Stimulated activated CD4-positive, alpha-beta T cell treated with anti-CD3 and anti-CD28 coated beads, Interleukin-4, amount 100 ng/mL, for 4 hours (primary cell): Measurements from ENCODE around the gene AQR.
"Not testable (repeated sequence)": the region's sequence is repeated elsewhere in the genome, so short reads cannot be mapped to it uniquely, and the experiment has no call there.

Source experiments
- DNase-seq, 2 experiments: peaks; one replicate each; pipeline ENCODE4 v3.0.0-alpha.2; 2020

The AQR gene

GRCh38 chr15:34869110-34869509 lies 100.4 kb downstream of the AQR start:
- DNase-seq = no peak

- no peak for DNase-seq
Observed at GRCh38 chr15:34865531-34865930, 104.0 kb downstream of the AQR start.

- DNase-seq = no peak
Observed at GRCh38 chr15:34861214-34861613, 108.3 kb downstream of the AQR start.

DNA sequence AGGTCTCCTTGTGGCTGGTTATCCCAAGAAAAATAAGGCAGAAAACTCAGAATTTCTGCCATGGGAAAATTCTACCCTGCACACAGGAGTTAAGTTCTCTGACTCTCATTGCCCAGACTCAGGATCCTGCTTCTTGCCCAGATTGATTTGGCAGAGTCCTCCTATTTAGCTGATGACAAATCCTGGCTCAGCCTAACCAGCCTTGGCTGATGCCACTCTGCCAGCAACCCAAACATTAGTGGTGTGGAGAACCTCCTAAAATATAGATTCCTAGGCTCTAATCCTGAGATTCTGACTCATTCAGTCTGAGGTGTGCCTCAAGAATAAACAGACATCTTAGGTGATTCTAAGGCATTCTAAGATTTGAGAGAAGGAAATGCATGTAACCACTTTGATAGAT lies 113.6 kb downstream of the AQR start:
- DNase-seq = no peak

DNA sequence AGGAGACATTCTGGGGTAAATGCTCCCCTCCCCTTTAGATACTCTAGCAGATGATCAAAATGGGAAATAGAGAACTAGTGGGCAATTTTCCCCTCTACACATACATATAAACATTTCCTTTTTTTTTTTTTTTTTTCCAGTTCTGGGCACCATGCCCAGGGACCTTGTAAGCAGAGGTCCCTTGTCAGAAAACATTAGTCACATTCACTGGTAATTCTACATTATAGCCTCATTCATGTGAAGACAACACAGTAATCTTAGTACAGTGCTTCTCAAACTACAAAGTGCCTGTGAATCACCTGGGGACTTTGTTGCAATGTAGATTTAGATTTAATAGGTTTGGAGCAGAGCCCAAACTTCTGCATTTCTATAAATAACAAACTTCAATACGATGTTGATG lies 114.1 kb downstream of the AQR start:
- no peak for DNase-seq

GRCh38 chr15:34854232-34854631 lies 115.3 kb downstream of the AQR start:
- DNase-seq = no peak

GRCh38 chr15:34853001-34853758 lies 116.4 kb downstream of the AQR start:
- no peak for DNase-seq

GRCh38 chr15:34851751-34852150 lies 117.8 kb downstream of the AQR start:
- DNase-seq = no peak

- no peak for DNase-seq
Observed at GRCh38 chr15:34851007-34851406, 118.5 kb downstream of the AQR start.

DNA sequence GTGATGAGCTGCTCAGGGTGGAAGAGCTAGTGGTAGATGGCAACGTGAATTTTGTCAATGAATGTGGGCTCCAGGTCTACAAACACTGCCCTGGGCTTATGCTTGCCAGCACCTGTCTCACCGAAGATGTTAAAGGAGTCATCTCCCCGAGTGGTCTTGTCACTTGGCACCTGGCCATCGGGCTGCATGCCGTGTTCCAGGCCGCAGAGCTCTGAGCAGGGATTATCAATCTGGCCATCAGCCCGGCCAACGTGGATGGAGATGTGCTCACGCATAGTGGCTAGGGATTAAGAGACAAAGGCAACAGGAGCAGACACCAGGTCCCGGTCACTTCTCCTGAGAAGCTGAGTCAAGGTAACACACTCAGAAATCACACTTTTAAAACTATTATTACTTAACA lies 119.4 kb downstream of the AQR start:
- DNase-seq = no peak

DNA sequence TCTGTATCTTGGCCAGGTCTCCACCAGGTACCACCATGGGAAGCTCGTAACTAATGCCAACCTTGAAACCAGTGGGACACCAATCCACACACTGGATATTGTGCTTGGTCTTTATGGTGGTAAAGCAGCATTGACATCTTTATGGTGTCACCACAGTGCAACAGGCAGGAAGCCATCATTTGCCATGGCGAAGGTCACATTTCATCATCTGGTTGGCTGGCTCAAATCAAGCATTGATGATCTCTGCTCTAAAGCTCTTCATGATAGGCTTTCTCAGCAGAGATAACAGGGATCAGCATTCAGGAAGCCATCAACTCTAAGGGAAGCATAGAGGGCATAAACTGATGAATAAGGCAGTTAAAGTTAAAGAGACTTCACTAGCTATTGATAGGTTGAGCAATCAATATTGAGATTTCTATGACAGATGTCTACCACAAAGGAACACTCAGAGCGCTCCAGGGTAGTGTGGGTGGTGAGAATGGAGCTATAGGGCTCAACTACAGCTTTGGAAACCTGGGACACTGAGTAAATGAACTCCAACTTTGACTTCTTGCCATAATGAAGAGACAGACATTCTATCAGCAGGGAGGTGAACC lies 120.1 kb downstream of the AQR start:
- DNase-seq = no peak

DNA sequence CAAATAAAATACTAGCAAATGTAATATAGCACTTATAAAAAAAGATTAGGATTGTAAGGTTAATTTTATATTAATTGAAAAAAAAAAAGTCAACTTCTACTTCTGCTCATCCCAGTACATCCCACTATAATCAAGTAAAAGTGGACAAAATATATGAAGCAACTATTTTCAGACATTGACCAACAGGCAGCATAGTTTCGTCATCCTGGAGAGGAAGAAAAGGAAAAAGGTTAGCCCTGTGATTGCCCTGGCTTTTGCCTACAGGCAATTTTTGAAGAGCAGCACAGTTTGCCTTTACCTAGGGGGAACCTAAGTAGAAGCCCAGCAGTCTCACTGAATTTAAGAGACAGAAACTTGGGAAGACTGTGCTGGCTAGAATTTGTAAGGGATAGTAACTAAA lies 121.9 kb downstream of the AQR start:
- DNase-seq = no peak

- DNase-seq = no peak
Observed at GRCh38 chr15:34841262-34841725, 128.2 kb downstream of the AQR start.

DNA sequence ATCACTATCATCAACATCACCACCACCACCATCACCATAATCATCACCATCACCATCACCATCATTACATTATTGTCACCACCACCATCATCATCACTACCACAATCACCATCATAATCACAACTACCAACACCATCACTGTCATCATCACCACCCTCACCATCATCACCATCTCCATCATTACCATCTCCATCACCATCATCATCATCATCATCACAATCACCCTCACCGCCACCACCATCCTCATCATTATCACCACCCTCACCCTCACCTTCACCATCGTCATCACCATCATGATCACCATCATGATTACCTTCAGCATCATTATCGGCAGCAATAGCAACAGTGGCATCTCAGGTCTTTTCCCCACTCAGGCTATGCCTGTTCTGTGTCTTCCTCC lies 131.3 kb downstream of the AQR start:
- DNase-seq = no peak

DNA sequence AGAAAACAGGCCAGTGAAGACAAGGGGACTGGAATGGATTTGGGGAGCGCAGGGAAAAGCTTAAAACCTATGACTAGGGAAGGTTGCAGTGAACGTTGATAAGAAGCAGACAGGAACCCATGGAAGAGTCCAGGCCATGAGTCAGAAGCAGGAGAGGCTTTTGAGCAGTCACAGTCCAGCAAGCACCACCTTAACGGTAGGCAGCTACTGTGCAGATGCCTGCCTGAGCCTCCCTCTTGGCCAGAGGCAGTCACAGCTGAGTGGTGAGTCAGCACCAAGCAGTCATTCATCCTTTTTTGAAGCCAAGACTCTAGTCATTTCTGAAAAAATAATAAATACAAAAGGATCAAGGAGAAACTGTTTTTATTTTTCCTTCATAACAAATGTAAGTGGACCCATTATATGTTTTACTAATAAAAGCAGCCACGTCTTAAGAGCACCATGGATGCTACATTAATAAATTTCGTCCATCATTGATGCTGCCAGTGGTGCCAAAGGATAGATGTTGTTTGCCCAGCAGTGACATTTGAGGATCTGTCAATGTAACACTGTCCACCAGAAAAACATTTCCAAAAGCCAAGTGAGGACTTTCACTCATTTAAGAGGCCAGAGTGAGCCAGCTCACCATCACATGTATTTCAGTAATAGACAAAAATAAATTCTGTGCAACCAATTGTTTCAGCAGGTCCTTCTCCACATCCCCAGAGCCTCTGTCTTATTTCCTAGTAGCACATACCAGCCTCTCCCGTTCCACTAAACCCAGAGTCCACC lies 132.1 kb downstream of the AQR start:
- DNase-seq = no peak

GRCh38 chr15:34828145-34828911 lies 141.2 kb downstream of the AQR start:
- DNase-seq = no peak

- no peak for DNase-seq
Observed at GRCh38 chr15:34821831-34822230, 147.7 kb downstream of the AQR start.

DNA sequence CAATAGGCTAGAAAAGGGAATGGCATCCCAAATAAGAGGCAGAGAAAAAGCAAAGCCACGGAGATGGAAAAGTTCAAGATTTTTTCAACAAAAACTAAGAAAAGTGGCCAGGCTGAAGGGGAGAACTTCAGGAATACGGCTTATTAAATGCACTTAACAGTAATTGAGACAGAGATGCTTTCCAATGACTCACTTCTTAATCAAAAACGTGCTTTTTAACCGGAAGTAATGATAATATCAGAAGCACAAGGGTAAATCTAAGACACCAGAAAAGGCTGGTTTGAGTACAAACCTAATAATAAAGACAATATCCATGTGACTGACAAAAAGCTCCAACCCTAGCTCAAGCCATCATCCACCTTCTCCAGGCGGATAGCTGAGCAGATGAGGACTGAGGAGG lies 149.4 kb downstream of the AQR start:
- no peak for DNase-seq

DNA sequence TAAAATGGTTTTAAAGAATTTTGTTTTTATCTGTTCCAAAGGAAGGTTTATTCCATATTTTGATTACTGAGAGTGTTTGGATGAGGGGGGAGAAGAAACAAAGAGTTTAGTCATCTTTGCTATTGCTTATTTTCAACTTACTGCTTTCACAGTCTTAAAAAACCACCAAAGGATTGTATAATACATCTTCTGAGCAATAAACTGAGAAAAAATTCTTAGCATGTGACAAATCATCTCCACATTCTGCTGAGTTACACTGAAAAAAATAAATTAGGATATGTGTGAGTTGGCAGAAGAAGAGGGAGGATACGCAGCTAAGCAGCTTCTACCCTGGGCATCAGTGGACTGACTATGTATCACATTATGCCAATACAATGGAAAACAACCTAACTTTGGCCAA lies 151.0 kb downstream of the AQR start:
- no peak for DNase-seq

- DNase-seq = no peak
Observed at GRCh38 chr15:34815836-34816235, 153.7 kb downstream of the AQR start.

GRCh38 chr15:34813446-34814190 lies 155.9 kb downstream of the AQR start:
- no peak for DNase-seq

- not testable (repeated sequence) for DNase-seq
Observed at GRCh38 chr15:34812868-34813365, 156.6 kb downstream of the AQR start.
